HepG2 (cell line): ENCODE data around the gene FLACC1. TPM values are rescaled to one million over a fixed set of nuclear protein-coding genes. Genes with fewer than 3 reads are reported as not detected.

Source experiments
- ARID5B ChIP-seq: IDR thresholded peaks from 2 replicates; pipeline ENCODE4 v1.4.0; 2020; ENCODE audit warnings: mild to moderate bottlenecking, missing genetic modification reagents
- ARNTL ChIP-seq: sonication (generic); formaldehyde crosslinking; IDR thresholded peaks from 2 replicates; pipeline ENCODE4 v1.4.0; 2020; ENCODE audit warnings: mild to moderate bottlenecking, missing genetic modification reagents
- BRD4 ChIP-seq: sonication (generic); formaldehyde crosslinking; IDR thresholded peaks from 2 replicates; pipeline ENCODE4 v1.4.0; 2020; ENCODE audit warnings: missing genetic modification reagents
- DRAP1 ChIP-seq: IDR thresholded peaks from 2 replicates; pipeline ENCODE4 v1.6.1; 2016; ENCODE audit warnings: missing genetic modification reagents, missing compliant biosample characterization
- EED ChIP-seq: sonication (generic); formaldehyde crosslinking; IDR thresholded peaks from 2 replicates; pipeline ENCODE4 v1.5.0; 2020; ENCODE audit warnings: mild to moderate bottlenecking, missing genetic modification reagents
- GATAD2A ChIP-seq: IDR thresholded peaks from 2 replicates; pipeline ENCODE4 v1.6.1; 2016
- GZF1 ChIP-seq: sonication (generic); formaldehyde crosslinking; IDR thresholded peaks from 2 replicates; pipeline ENCODE4 v1.5.1; 2020; ENCODE audit warnings: mild to moderate bottlenecking, missing genetic modification reagents
- POLR2AphosphoS5 ChIP-seq: IDR thresholded peaks from 2 replicates; pipeline ENCODE4 v1.6.1; 2012; ENCODE audit warnings: low read depth, low read length
- SNAPC2 ChIP-seq: sonication (generic); formaldehyde crosslinking; IDR thresholded peaks from 2 replicates; pipeline ENCODE4 v1.8.1; 2022; ENCODE audit warnings: mild to moderate bottlenecking, missing genetic modification reagents
- TAF1 ChIP-seq: sonication (generic); formaldehyde crosslinking; IDR thresholded peaks from 2 replicates; pipeline ENCODE4 v1.4.0; 2020; ENCODE audit warnings: missing genetic modification reagents
- TMF1 ChIP-seq: sonication (generic); formaldehyde crosslinking; IDR thresholded peaks from 2 replicates; pipeline ENCODE4 v1.8.1; 2022; ENCODE audit warnings: low read depth, missing genetic modification reagents
- ZKSCAN8 ChIP-seq: IDR thresholded peaks from 2 replicates; pipeline ENCODE4 v1.6.1; 2016; ENCODE audit warnings: borderline replicate concordance, missing genetic modification reagents, missing compliant biosample characterization
- ZNF430 ChIP-seq: sonication (generic); formaldehyde crosslinking; IDR thresholded peaks from 2 replicates; pipeline ENCODE4 v1.9.0; 2021; ENCODE audit warnings: mild to moderate bottlenecking, missing genetic modification reagents
- ZNF451 ChIP-seq: sonication (generic); formaldehyde crosslinking; IDR thresholded peaks from 2 replicates; pipeline ENCODE4 v1.5.0; 2020; ENCODE audit warnings: mild to moderate bottlenecking, missing genetic modification reagents
- ZNF580 ChIP-seq: IDR thresholded peaks from 2 replicates; pipeline ENCODE4 v1.6.1; 2016; ENCODE audit warnings: low read depth, borderline replicate concordance
- ZNF605 ChIP-seq: sonication (generic); formaldehyde crosslinking; IDR thresholded peaks from 2 replicates; pipeline ENCODE4 v1.8.0; 2022; ENCODE audit warnings: mild to moderate bottlenecking, missing genetic modification reagents
- ZNF687 ChIP-seq: sonication (generic); formaldehyde crosslinking; IDR thresholded peaks from 2 replicates; pipeline ENCODE4 v1.5.1; 2020; ENCODE audit warnings: mild to moderate bottlenecking, missing genetic modification reagents, moderate library complexity
- ZNF770 ChIP-seq: sonication (generic); formaldehyde crosslinking; IDR thresholded peaks from 2 replicates; pipeline ENCODE4 v1.5.0; 2020; ENCODE audit warnings: mild to moderate bottlenecking, missing genetic modification reagents
- ZNF788 ChIP-seq: sonication (generic); formaldehyde crosslinking; IDR thresholded peaks from 2 replicates; pipeline ENCODE4 v1.5.0; 2020; ENCODE audit warnings: mild to moderate bottlenecking, missing genetic modification reagents, borderline replicate concordance
- polyA plus RNA-seq, 8 experiments: library from polyadenylated mRNA; depleted of rRNA in 3 of 8; stranded (reverse) in 7 of 8; unstranded in 1 of 8; fragments of >200 nt; fragmentation: Illumina TruSeq in 4 of 8; extraction: Trizol in 4 of 8; gene quantifications; 2 replicates each; pipeline versions ENCODE4 v1.2.1 to v1.2.3, GENCODE V29; 2011 to 2016; ENCODE audit warnings: low read depth in 4 of 8, missing spikeins in 1 of 8, mixed read lengths in 1 of 8; ENCODE audit not compliant: insufficient read depth in 1 of 8
- total RNA-seq, 5 experiments: library from RNA; depleted of rRNA; stranded (reverse); fragments of >200 nt; fragmentation: Illumina TruSeq; extraction: Trizol; gene quantifications; 2 replicates each; pipeline ENCODE4 v1.2.3, GENCODE V29; 2016; ENCODE audit warnings: low read depth in 1 of 5

Gene FLACC1
- total and polyA plus RNA-seq, 2 of the 13 experiments (the other 11 are each of a cell fraction or from before 2014, with no cell fraction given), result 0.35 to 0.59 TPM

GRCh38 chr2:201257956-201258665 lies 99.0 kb downstream of the FLACC1 start (continued):
- TF ChIP-seq GATAD2A (CRISPR knock-in tag) (peak; percentile 62), ZNF605 (CRISPR knock-in tag) (peak; percentile 87), POLR2AphosphoS5 (peak; percentile 71), ZNF451 (CRISPR knock-in tag) (peak; percentile 48; the same call in 1 of the 2 replicates), TMF1 (CRISPR knock-in tag) (0 out of 2 replicates have a peak, but pooled peaks have one; percentile 13), ZNF580 (CRISPR knock-in tag) (peak; percentile 50; the same call in 1 of the 2 replicates), ZNF788 (CRISPR knock-in tag) (peak; percentile 80; the same call in 1 of the 2 replicates), BRD4 (0 out of 2 replicates have a peak, but pooled peaks have one; percentile 55), ZNF687 (CRISPR knock-in tag) (peak; percentile 91), ZKSCAN8 (CRISPR knock-in tag) (0 out of 2 replicates have a peak, but pooled peaks have one; percentile 9), DRAP1 (CRISPR knock-in tag) (peak; percentile 63), ARNTL (peak; percentile 58; the same call in 1 of the 2 replicates), ZNF770 (CRISPR knock-in tag) (0 out of 2 replicates have a peak, but pooled peaks have one; percentile 13), GZF1 (CRISPR knock-in tag) (0 out of 2 replicates have a peak, but pooled peaks have one; percentile 31), EED (CRISPR knock-in tag) (0 out of 2 replicates have a peak, but pooled peaks have one; percentile 45), ZNF430 (CRISPR knock-in tag) (peak; percentile 52; the same call in 1 of the 2 replicates), ARID5B (CRISPR knock-in tag) (peak; percentile 45), TAF1 (CRISPR knock-in tag) (peak; percentile 46; the same call in 1 of the 2 replicates), SNAPC2 (0 out of 2 replicates have a peak, but pooled peaks have one; percentile 51)
